ENCODE data around the gene AK3.

AK3 gene

DNA sequence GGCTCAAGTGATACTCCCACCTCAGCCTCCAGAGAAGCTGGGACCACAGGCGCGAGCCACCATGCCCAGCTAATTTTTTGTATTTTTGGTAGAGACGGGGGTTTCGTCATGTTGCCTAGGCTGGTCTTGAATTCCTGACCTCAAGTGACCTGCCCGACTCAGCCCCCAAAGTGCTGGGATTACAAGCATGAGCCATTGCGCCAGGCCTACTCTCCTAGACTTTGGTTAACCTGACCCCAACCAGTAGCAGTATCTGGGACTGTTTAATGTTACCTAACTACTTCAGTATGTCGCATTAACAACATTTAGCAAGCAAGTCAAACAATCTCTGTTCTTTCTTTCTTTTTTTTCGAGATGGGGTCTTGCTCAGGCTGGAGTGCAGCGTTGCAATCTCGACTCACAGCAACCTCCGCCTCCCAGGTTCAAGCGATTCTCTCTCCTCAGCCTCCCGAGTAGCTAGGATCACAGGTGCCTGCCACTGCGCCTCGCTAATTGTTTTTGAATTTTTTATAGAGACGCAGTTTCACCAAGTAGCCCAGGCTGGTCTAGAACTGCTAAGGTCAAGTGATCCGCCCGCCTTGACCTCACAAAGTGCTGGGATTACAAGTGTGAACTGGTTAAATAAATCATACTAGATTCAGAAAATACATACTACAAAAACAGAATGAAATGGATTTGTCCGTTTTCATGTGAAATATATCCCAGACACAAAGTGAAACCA is 2.0 kb downstream of the AK3 start:
- TF ChIP-seq Cebpa-rat (IDR thresholded peaks at IDR 0.05) = no peak
- peak overlapping the region; percentile 94 for H3K4me3 ChIP-seq
- no peak overlapping the region for H3K27ac ChIP-seq
- H3K4me1 ChIP-seq = peaks cover 14% of the 10 kb centered on the region
- peak overlapping the region; percentile 91 for H3K4me2 ChIP-seq
- no peaks in the 10 kb centered on the region for H3K27me3 ChIP-seq
- H3K9me3 ChIP-seq = no peaks in the 10 kb centered on the region
- H3K9ac ChIP-seq = peak overlapping the region; percentile 94
- H4K20me1 ChIP-seq = peaks cover 47% of the 10 kb centered on the region
- peaks cover 8% of the 10 kb centered on the region for H3K36me3 ChIP-seq

- no peak for TF ChIP-seq Cebpa-rat (IDR thresholded peaks at IDR 0.05)
- Histone ChIP-seq H3K27me3 (no peaks in the 10 kb centered on the region), H3K9me3 (peaks cover 4% of the 10 kb centered on the region; the same call in 1 of the 2 replicates), H3K4me3 (no peak overlapping the region), H3K4me2 (no peak overlapping the region), H3K36me3 (peaks cover 28% of the 10 kb centered on the region), H4K20me1 (peaks cover 88% of the 10 kb centered on the region), H3K9ac (no peak overlapping the region), H3K4me1 (peaks cover 18% of the 10 kb centered on the region), H3K27ac (no peak overlapping the region)
These were observed 6.9 kb downstream of the AK3 start for GRCh38 chr9:4734150-4734549.

GRCh38 chr9:4732890-4733289 is 8.1 kb downstream of the AK3 start:
- Histone ChIP-seq H3K9me3 (peaks cover 6% of the 10 kb centered on the region; the same call in 1 of the 2 replicates), H3K4me3 (no peak overlapping the region), H4K20me1 (peaks cover 88% of the 10 kb centered on the region), H3K27ac (no peak overlapping the region), H3K4me2 (no peak overlapping the region), H3K27me3 (no peaks in the 10 kb centered on the region), H3K36me3 (peaks cover 34% of the 10 kb centered on the region), H3K4me1 (peaks cover 11% of the 10 kb centered on the region; the same call in 1 of the 2 replicates), H3K9ac (no peak overlapping the region)
- TF ChIP-seq Cebpa-rat (IDR thresholded peaks at IDR 0.05) = no peak

DNA sequence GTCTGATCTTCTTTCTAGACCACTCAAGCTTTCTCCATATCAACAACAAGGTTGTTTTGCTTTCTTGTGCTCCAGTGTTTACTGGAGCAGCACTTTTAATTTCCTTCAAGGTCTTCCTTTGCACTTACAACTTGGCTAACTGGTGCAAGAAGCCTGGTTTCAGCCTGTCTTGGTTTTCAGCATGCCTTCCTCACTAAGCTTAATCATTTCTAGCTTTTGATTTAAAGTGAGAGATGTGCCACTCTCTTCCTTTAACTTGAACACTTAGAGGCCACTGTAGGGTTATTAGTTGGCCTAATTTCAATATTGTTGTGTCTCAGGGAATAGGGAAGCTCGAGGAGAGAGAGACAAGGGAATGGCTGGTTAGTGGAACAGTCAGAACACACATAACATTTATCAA is 13.4 kb downstream of the AK3 start:
- Histone ChIP-seq H3K9ac (no peak overlapping the region), H3K27me3 (no peaks in the 10 kb centered on the region), H3K4me3 (no peak overlapping the region), H3K9me3 (peaks cover 6% of the 10 kb centered on the region; the same call in 1 of the 2 replicates), H4K20me1 (peaks cover 76% of the 10 kb centered on the region), H3K4me2 (no peak overlapping the region), H3K4me1 (peaks cover 11% of the 10 kb centered on the region; the same call in 1 of the 2 replicates), H3K36me3 (peaks cover 55% of the 10 kb centered on the region), H3K27ac (no peak overlapping the region)
- no peak for TF ChIP-seq Cebpa-rat (IDR thresholded peaks at IDR 0.05)

GRCh38 chr9:4725706-4726442 is 15.1 kb downstream of the AK3 start:
- Histone ChIP-seq H3K4me1 (peaks cover 4% of the 10 kb centered on the region; the same call in 1 of the 2 replicates), H3K9me3 (peaks cover 6% of the 10 kb centered on the region; the same call in 1 of the 2 replicates), H3K4me3 (no peak overlapping the region), H3K27me3 (no peaks in the 10 kb centered on the region), H3K36me3 (peaks cover 70% of the 10 kb centered on the region), H3K4me2 (no peak overlapping the region), H3K9ac (no peak overlapping the region), H4K20me1 (peaks cover 59% of the 10 kb centered on the region), H3K27ac (no peak overlapping the region)
- TF ChIP-seq Cebpa-rat (IDR thresholded peaks at IDR 0.05) = no peak

- Histone ChIP-seq H3K4me2 (no peak overlapping the region), H3K9me3 (no peaks in the 10 kb centered on the region), H3K27me3 (no peaks in the 10 kb centered on the region), H3K4me1 (no peaks in the 10 kb centered on the region), H3K4me3 (no peak overlapping the region), H4K20me1 (peaks cover 27% of the 10 kb centered on the region), H3K9ac (no peak overlapping the region), H3K36me3 (peaks cover 90% of the 10 kb centered on the region), H3K27ac (no peak overlapping the region)
- no peak for TF ChIP-seq Cebpa-rat (IDR thresholded peaks at IDR 0.05)
These were observed 19.3 kb downstream of the AK3 start for GRCh38 chr9:4721736-4722135.

DNA sequence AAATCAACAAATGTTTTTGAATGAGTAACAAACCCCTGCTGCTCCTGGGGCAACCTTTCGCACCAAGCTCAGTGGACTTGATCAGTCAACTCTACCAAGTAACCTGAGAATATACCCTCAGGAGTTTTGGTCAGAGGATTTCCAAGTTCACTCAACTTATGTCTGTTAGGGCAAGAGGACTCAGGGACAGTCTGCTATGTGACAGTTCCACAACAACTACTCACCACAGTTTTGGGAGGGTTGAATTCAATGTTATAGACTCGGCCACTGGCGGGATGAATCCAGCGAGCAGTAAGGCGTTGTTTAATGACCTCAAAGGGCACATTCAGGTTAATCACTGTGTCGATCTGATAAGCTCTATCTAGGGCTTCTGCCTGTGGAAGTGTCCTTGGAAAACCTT is 22.1 kb downstream of the AK3 start:
- no peaks in the 10 kb centered on the region for H3K27me3 ChIP-seq
- H3K36me3 ChIP-seq = peaks cover 92% of the 10 kb centered on the region
- H3K9ac ChIP-seq = no peak overlapping the region
- no peak for TF ChIP-seq Cebpa-rat (IDR thresholded peaks at IDR 0.05)
- H3K9me3 ChIP-seq = no peaks in the 10 kb centered on the region; the same call in 1 of the 2 replicates
- no peak overlapping the region for H3K27ac ChIP-seq
- no peak overlapping the region for H3K4me3 ChIP-seq
- H3K4me2 ChIP-seq = no peak overlapping the region
- H4K20me1 ChIP-seq = peaks cover 6% of the 10 kb centered on the region; the same call in 1 of the 2 replicates
- peaks cover 8% of the 10 kb centered on the region; the same call in 1 of the 2 replicates for H3K4me1 ChIP-seq

DNA sequence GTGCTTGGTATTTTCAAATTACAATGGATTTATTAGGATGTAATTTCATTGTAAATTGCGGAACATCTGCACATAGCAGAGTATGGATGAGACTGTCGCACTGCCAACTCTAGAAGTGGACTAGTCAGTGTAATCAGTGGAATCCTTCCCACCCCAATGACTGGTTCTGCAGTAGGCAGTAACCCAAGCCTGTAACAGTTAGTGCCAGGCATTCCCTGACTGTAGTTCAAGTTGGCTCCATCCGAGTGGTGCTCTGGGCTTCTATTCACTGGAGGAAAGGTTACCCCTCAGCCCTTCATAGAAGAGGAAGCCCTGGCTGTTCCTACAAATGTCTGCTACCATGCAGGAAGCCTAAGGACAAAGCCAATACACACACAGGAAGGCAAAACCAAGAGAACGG is 23.2 kb downstream of the AK3 start:
- no peaks in the 10 kb centered on the region for H3K27me3 ChIP-seq
- no peaks in the 10 kb centered on the region; the same call in 1 of the 2 replicates for H3K9me3 ChIP-seq
- TF ChIP-seq Cebpa-rat (IDR thresholded peaks at IDR 0.05) = no peak
- H3K27ac ChIP-seq = no peak overlapping the region
- H3K4me3 ChIP-seq = no peak overlapping the region
- H3K36me3 ChIP-seq = peaks cover 100% of the 10 kb centered on the region
- H4K20me1 ChIP-seq = 0 out of 2 replicates have a peak, but pooled peaks cover 4% of the 10 kb centered on the region
- peaks cover 8% of the 10 kb centered on the region; the same call in 1 of the 2 replicates for H3K4me1 ChIP-seq
- H3K9ac ChIP-seq = no peak overlapping the region
- H3K4me2 ChIP-seq = no peak overlapping the region

GRCh38 chr9:4716163-4716562 is 24.8 kb downstream of the AK3 start:
- Histone ChIP-seq H3K36me3 (peaks cover 97% of the 10 kb centered on the region), H3K4me2 (no peak overlapping the region), H3K4me1 (peaks cover 8% of the 10 kb centered on the region; the same call in 1 of the 2 replicates), H4K20me1 (0 out of 2 replicates have a peak, but pooled peaks cover 4% of the 10 kb centered on the region), H3K9ac (no peak overlapping the region), H3K4me3 (no peak overlapping the region), H3K9me3 (no peaks in the 10 kb centered on the region; the same call in 1 of the 2 replicates), H3K27me3 (no peaks in the 10 kb centered on the region), H3K27ac (no peak overlapping the region)
- no peak for TF ChIP-seq Cebpa-rat (IDR thresholded peaks at IDR 0.05)

Data from BLaER1 (cell line).